ENCODE results near the gene GCNA. TPM values are rescaled to one million over a fixed set of nuclear protein-coding genes. Genes with fewer than 3 reads are reported as not detected.

The GCNA gene
- total RNA-seq, 6 experiments from 2014 or later, result 0.48 to 1.7 (median 0.82) TPM

GRCh38 chrX:71541210-71542022, 36.8 kb upstream of the GCNA start:
- H3K27me3 Mint-ChIP-seq (ENCODE audit: insufficient read depth), result no peaks in the 10 kb centered on the region
- peaks cover 7% of the 10 kb centered on the region; the same call in 1 of the 2 replicates for H3K36me3 Mint-ChIP-seq (ENCODE audit: low read depth)
- H3K4me1 Mint-ChIP-seq (ENCODE audit: low read depth), result peaks cover 69% of the 10 kb centered on the region
- H3K4me3 Mint-ChIP-seq, result peak overlapping the region; percentile 42
- TF ChIP-seq, protein P1, sequence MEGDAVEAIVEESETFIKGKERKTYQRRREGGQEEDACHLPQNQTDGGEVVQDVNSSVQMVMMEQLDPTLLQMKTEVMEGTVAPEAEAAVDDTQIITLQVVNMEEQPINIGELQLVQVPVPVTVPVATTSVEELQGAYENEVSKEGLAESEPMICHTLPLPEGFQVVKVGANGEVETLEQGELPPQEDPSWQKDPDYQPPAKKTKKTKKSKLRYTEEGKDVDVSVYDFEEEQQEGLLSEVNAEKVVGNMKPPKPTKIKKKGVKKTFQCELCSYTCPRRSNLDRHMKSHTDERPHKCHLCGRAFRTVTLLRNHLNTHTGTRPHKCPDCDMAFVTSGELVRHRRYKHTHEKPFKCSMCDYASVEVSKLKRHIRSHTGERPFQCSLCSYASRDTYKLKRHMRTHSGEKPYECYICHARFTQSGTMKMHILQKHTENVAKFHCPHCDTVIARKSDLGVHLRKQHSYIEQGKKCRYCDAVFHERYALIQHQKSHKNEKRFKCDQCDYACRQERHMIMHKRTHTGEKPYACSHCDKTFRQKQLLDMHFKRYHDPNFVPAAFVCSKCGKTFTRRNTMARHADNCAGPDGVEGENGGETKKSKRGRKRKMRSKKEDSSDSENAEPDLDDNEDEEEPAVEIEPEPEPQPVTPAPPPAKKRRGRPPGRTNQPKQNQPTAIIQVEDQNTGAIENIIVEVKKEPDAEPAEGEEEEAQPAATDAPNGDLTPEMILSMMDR (IDR thresholded peaks at IDR 0.05), result no peak
- peak overlapping the region; percentile 91 for H3K27ac Mint-ChIP-seq
- no peaks in the 10 kb centered on the region for H3K9me3 Mint-ChIP-seq
- DNase-seq, result peak; percentile 64

GRCh38 chrX:71542411-71542810, 35.8 kb upstream of the GCNA start:
- Mint-ChIP-seq H3K4me1 (ENCODE audit: low read depth) (peaks cover 65% of the 10 kb centered on the region), H3K27me3 (ENCODE audit: insufficient read depth) (no peaks in the 10 kb centered on the region), H3K27ac (peak overlapping the region; percentile 91), H3K4me3 (peak overlapping the region; percentile 42), H3K9me3 (no peaks in the 10 kb centered on the region), H3K36me3 (ENCODE audit: low read depth) (peaks cover 4% of the 10 kb centered on the region; the same call in 1 of the 2 replicates)
- TF ChIP-seq, protein P1 (IDR thresholded peaks at IDR 0.05), result no peak
- DNase-seq, result peak; percentile 42

- peaks cover 4% of the 10 kb centered on the region; the same call in 1 of the 2 replicates for H3K36me3 Mint-ChIP-seq (ENCODE audit: low read depth)
- H3K27me3 Mint-ChIP-seq (ENCODE audit: insufficient read depth), result no peaks in the 10 kb centered on the region
- peak overlapping the region; percentile 42 for H3K4me3 Mint-ChIP-seq
- H3K27ac Mint-ChIP-seq, result peak overlapping the region; percentile 91
- peaks cover 62% of the 10 kb centered on the region for H3K4me1 Mint-ChIP-seq (ENCODE audit: low read depth)
- TF ChIP-seq, protein P1 (IDR thresholded peaks at IDR 0.05), result no peak
- H3K9me3 Mint-ChIP-seq, result no peaks in the 10 kb centered on the region
- no peak for DNase-seq
Measured at GRCh38 chrX:71542825-71543224, 35.4 kb upstream of the GCNA start.

GRCh38 chrX:71543316-71543715, 34.9 kb upstream of the GCNA start:
- DNase-seq, result peak; percentile 93
- peak overlapping the region; percentile 91 for H3K27ac Mint-ChIP-seq
- H3K4me3 Mint-ChIP-seq, result peak overlapping the region; percentile 42
- peaks cover 59% of the 10 kb centered on the region for H3K4me1 Mint-ChIP-seq (ENCODE audit: low read depth)
- H3K9me3 Mint-ChIP-seq, result no peaks in the 10 kb centered on the region
- H3K27me3 Mint-ChIP-seq (ENCODE audit: insufficient read depth), result no peaks in the 10 kb centered on the region
- H3K36me3 Mint-ChIP-seq (ENCODE audit: low read depth), result peaks cover 4% of the 10 kb centered on the region; the same call in 1 of the 2 replicates
- TF ChIP-seq, protein P1 (IDR thresholded peaks at IDR 0.05), result no peak

DNA sequence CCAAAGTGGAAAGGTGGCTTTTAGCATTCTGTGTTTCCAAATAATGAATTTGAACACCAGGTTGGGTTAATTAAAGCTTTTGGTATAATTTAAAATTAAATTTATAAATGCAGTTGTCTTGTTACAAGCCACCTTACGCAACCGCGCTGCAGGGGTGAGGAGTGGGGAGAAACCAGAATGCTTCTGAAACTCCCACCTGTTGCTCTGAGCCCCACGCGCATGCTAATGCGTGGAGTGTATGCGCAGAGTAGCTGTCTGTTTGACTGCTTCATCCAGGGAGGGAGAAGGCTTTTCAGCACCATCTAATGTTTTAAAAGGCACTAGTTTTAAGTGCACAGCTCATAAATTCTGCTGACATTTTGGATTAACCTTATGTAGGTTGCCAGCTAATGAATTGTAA, 32.9 kb upstream of the GCNA start:
- Mint-ChIP-seq H3K4me3 (no peak overlapping the region), H3K9me3 (no peaks in the 10 kb centered on the region), H3K4me1 (ENCODE audit: low read depth) (peaks cover 43% of the 10 kb centered on the region), H3K27me3 (ENCODE audit: insufficient read depth) (no peaks in the 10 kb centered on the region), H3K36me3 (ENCODE audit: low read depth) (peaks cover 4% of the 10 kb centered on the region; the same call in 1 of the 2 replicates), H3K27ac (no peak overlapping the region)
- TF ChIP-seq, protein P1 (IDR thresholded peaks at IDR 0.05), result no peak
- DNase-seq, result no peak

Measured in HFFc6 (cell line).